WTC11 (cell line): ENCODE data around the gene EP400. TPM values are rescaled to one million over a fixed set of nuclear protein-coding genes. Genes with fewer than 3 reads are reported as not detected.

Experiments
- ATAC-seq: fragments of 200-7000 bp; cut with Tn5 transposase; 2 replicates; pipeline ENCODE4 v1.10.0; 2021; ENCODE audit warnings: mild to moderate bottlenecking, moderate library complexity
- CTCF ChIA-PET: fragments of 300-600 bp; sonication (Branson Sonifier 250); formaldehyde crosslinking; loops from one replicate; lab custom pipeline; 2021; ENCODE audit warnings: antibody characterized with exemption; lab: Charles Lee
- POLR2A ChIA-PET: fragments of 350-600 bp; sonication (Branson Sonifier 250); formaldehyde crosslinking; loops from one replicate; lab custom pipeline; 2021; ENCODE audit warnings: antibody characterized with exemption; lab: Charles Lee
- DNase-seq: peaks from one replicate; pipeline ENCODE4 v3.0.0; 2021; ENCODE audit warnings: low spot score
- H3K27ac Mint-ChIP-seq: 2 replicates; pipeline ENCODE4 v1.8.0; 2021; ENCODE audit warnings: mixed read lengths
- H3K27me3 Mint-ChIP-seq: 2 replicates; pipeline ENCODE4 v1.8.0; 2021; ENCODE audit warnings: low read depth, mild to moderate bottlenecking, moderate library complexity, mixed read lengths
- H3K36me3 Mint-ChIP-seq: 2 replicates; pipeline ENCODE4 v1.8.0; 2021; ENCODE audit warnings: mixed read lengths
- H3K4me1 Mint-ChIP-seq: 2 replicates; pipeline ENCODE4 v1.8.0; 2022; ENCODE audit warnings: mixed read lengths
- H3K4me3 Mint-ChIP-seq: 2 replicates; pipeline ENCODE4 v1.8.0; 2021; ENCODE audit warnings: mild to moderate bottlenecking, moderate library complexity, mixed read lengths
- H3K9me3 Mint-ChIP-seq: 2 replicates; pipeline ENCODE4 v1.8.0; 2021; ENCODE audit warnings: mixed read lengths
- ATF1 ChIP-seq: sonication (generic); formaldehyde crosslinking; IDR thresholded peaks from 2 replicates; pipeline ENCODE4 v1.8.1; 2023; ENCODE audit warnings: mild to moderate bottlenecking, moderate library complexity, missing genetic modification reagents
- GABPB1 ChIP-seq: sonication (generic); formaldehyde crosslinking; IDR thresholded peaks from 2 replicates; pipeline ENCODE4 v1.8.1; 2023; ENCODE audit warnings: mild to moderate bottlenecking, missing genetic modification reagents
- GTF2I ChIP-seq: fragments of 250-450 bp; sonication (Bioruptor Pico); conservative IDR thresholded peaks from 2 replicates; pipeline ENCODE4 v1.4.0; 2021; ENCODE audit warnings: mild to moderate bottlenecking
- MXD4 ChIP-seq: fragments of 250-450 bp; sonication (Bioruptor Pico); IDR thresholded peaks from 2 replicates; pipeline ENCODE4 v1.8.0; 2021; ENCODE audit warnings: mild to moderate bottlenecking, moderate library complexity, borderline replicate concordance
- OVOL2 ChIP-seq: fragments of 250-450 bp; sonication (Bioruptor Pico); IDR thresholded peaks from 2 replicates; pipeline ENCODE4 v1.9.0; 2021; ENCODE audit warnings: mild to moderate bottlenecking, borderline replicate concordance
- PRRX2 ChIP-seq: fragments of 250-450 bp; sonication (Bioruptor Pico); IDR thresholded peaks from 2 replicates; pipeline ENCODE4 v1.8.0; 2021; ENCODE audit warnings: mild to moderate bottlenecking
- TEAD4 ChIP-seq: sonication (generic); formaldehyde crosslinking; IDR thresholded peaks from 2 replicates; pipeline ENCODE4 v1.8.0; 2022; ENCODE audit warnings: mild to moderate bottlenecking, missing genetic modification reagents
- ZNF138 ChIP-seq: sonication (generic); formaldehyde crosslinking; conservative IDR thresholded peaks from 2 replicates; pipeline ENCODE4 v1.8.1; 2022; ENCODE audit warnings: mild to moderate bottlenecking, moderate library complexity, missing genetic modification reagents
- ZNF416 ChIP-seq: fragments of 250-450 bp; sonication (Bioruptor Pico); IDR thresholded peaks from 2 replicates; pipeline ENCODE4 v1.9.0; 2021; ENCODE audit warnings: mild to moderate bottlenecking, inconsistent platforms
- ZNF423 ChIP-seq: fragments of 250-450 bp; sonication (Bioruptor Pico); IDR thresholded peaks from 2 replicates; pipeline ENCODE4 v2.1.2; 2022; ENCODE audit warnings: mild to moderate bottlenecking, moderate library complexity
- total RNA-seq: library from RNA; stranded (reverse); gene quantifications from 3 replicates; pipeline ENCODE4 v1.2.3, GENCODE V29; 2021
- TF ChIP-seq, protein P1 (sequence below): sonication (generic); formaldehyde crosslinking; IDR thresholded peaks from 2 replicates; pipeline ENCODE4 v1.8.1; 2023; ENCODE audit warnings: mild to moderate bottlenecking, missing genetic modification reagents
- TF ChIP-seq, protein P2 (sequence below): sonication (generic); formaldehyde crosslinking; IDR thresholded peaks from 2 replicates; pipeline ENCODE4 v1.8.1; 2022; ENCODE audit warnings: missing genetic modification reagents, borderline replicate concordance
- TF ChIP-seq, protein P3 (sequence below): sonication (generic); formaldehyde crosslinking; IDR thresholded peaks from 2 replicates; pipeline ENCODE4 v1.8.0; 2022; ENCODE audit warnings: mild to moderate bottlenecking, missing genetic modification reagents
- TF ChIP-seq, protein P4 (sequence below): sonication (generic); formaldehyde crosslinking; IDR thresholded peaks from 2 replicates; pipeline ENCODE4 v1.8.1; 2023; ENCODE audit warnings: mild to moderate bottlenecking, missing genetic modification reagents, moderate library complexity
- TF ChIP-seq, protein P5 (sequence below): fragments of 250-450 bp; sonication (Bioruptor Pico); IDR thresholded peaks from 2 replicates; pipeline ENCODE4 v1.9.0; 2021; ENCODE audit warnings: mild to moderate bottlenecking, borderline replicate concordance

EP400 gene
- total RNA-seq, 1 experiment from 2014 or later, result 75.8 TPM

DNA sequence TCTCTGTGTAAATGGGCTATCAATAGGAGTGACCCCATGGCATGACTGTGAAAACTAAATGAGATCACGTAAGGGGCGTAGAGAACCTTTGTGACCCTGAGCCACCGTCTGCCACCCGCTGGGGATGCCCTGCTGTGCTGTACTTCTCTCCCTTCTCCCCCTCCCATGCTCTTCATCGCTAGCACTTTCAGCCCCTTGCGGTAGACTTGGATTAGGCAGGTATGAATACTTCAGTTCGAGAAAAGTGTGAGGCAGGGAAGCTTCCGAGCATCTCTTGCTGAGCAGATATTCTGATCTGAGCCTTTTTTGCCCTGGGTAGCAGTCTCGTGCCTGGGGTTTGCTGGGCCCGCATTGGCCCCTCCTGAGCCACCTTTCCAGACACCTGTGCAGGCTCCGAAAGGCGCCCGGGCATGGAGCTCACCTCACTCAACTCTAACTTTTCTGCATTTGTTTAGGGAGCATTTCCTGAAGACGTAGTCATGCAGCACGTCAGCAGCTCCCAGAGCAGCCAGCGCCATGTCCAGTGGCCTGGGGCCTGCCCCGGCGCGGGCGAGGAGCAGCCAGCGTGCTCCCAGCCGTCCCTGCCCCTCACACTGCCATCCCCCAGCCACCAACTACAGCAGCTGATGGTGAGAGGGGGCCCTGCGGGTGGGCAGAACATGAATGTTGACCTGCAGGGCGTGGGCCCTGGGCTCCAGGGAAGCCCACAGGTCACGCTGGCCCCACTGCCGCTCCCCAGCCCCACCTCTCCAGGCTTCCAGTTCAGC lies 154.0 kb downstream of the EP400 start (continued):
- TF ChIP-seq ZNF423 (peak; percentile 73), ZNF416 (no peak)

DNA sequence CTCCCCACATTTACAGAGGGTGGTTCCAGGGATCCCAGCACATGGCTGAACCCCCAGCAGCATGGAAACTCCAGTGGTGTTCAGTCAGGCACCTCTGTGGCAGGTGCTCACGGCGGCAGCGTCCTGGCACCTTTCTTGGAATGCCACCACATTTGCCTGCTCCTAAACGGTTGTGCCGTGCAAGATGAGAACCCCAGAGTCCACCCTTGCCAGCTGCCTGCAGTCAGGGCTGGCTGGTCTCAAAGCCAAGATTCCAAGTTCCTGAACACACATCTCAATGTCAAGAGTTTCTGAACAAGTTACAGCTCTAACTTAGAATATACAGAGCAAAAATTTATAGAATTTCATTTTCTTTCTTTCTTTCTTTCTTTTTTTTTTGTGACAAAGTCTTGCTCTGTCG lies 155.7 kb downstream of the EP400 start:
- Mint-ChIP-seq H3K9me3 (no peaks in the 10 kb centered on the region), H3K36me3 (peaks cover 18% of the 10 kb centered on the region), H3K27ac (no peak overlapping the region), H3K4me1 (peaks cover 8% of the 10 kb centered on the region), H3K27me3 (no peaks in the 10 kb centered on the region), H3K4me3 (no peak overlapping the region)
- TF ChIP-seq GABPB1 (CRISPR knock-in tag), result no peak
- no peak for TF ChIP-seq ZNF138
- TF ChIP-seq, protein P1, sequence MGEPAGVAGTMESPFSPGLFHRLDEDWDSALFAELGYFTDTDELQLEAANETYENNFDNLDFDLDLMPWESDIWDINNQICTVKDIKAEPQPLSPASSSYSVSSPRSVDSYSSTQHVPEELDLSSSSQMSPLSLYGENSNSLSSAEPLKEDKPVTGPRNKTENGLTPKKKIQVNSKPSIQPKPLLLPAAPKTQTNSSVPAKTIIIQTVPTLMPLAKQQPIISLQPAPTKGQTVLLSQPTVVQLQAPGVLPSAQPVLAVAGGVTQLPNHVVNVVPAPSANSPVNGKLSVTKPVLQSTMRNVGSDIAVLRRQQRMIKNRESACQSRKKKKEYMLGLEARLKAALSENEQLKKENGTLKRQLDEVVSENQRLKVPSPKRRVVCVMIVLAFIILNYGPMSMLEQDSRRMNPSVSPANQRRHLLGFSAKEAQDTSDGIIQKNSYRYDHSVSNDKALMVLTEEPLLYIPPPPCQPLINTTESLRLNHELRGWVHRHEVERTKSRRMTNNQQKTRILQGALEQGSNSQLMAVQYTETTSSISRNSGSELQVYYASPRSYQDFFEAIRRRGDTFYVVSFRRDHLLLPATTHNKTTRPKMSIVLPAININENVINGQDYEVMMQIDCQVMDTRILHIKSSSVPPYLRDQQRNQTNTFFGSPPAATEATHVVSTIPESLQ, result no peak
- TF ChIP-seq OVOL2 (CRISPR knock-in tag), result no peak
- TF ChIP-seq, protein P2, sequence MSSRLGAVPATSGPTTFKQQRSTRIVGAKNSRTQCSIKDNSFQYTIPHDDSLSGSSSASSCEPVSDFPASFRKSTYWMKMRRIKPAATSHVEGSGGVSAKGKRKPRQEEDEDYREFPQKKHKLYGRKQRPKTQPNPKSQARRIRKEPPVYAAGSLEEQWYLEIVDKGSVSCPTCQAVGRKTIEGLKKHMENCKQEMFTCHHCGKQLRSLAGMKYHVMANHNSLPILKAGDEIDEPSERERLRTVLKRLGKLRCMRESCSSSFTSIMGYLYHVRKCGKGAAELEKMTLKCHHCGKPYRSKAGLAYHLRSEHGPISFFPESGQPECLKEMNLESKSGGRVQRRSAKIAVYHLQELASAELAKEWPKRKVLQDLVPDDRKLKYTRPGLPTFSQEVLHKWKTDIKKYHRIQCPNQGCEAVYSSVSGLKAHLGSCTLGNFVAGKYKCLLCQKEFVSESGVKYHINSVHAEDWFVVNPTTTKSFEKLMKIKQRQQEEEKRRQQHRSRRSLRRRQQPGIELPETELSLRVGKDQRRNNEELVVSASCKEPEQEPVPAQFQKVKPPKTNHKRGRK (CRISPR knock-in tag), result no peak
- TF ChIP-seq GTF2I (CRISPR knock-in tag), result no peak
- no peak for TF ChIP-seq ATF1 (CRISPR knock-in tag)
- TF ChIP-seq, protein P3, sequence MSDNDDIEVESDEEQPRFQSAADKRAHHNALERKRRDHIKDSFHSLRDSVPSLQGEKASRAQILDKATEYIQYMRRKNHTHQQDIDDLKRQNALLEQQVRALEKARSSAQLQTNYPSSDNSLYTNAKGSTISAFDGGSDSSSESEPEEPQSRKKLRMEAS (CRISPR knock-in tag), result no peak
- TF ChIP-seq, protein P4, sequence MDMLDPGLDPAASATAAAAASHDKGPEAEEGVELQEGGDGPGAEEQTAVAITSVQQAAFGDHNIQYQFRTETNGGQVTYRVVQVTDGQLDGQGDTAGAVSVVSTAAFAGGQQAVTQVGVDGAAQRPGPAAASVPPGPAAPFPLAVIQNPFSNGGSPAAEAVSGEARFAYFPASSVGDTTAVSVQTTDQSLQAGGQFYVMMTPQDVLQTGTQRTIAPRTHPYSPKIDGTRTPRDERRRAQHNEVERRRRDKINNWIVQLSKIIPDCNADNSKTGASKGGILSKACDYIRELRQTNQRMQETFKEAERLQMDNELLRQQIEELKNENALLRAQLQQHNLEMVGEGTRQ (CRISPR knock-in tag), result no peak
- ATAC-seq, result no peak
- CTCF ChIA-PET, result no interaction called here
- POLR2A ChIA-PET, result no interaction called here
- DNase-seq, result no peak

DNA sequence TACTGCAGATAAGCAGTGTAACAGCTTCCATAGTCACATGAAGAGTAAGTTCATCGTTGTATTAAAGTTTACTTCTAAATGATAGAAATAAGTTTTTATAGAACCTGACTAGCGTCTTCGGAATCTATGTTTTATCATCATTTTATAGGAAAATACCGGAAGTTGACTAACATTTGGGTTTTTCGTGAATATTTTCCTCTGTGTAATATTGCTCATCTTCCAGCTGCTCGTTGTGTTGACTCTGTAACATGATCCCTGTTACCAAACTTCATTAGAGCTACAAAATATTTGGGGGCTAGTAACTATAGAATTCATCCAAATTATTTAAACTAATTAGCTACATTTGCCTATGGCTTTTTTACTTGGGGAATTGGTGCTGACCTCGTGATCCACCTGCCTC lies 157.2 kb downstream of the EP400 start:
- CTCF ChIA-PET, result no interaction called here
- Mint-ChIP-seq H3K4me1 (peaks cover 8% of the 10 kb centered on the region), H3K27ac (no peak overlapping the region), H3K27me3 (no peaks in the 10 kb centered on the region)
- ATAC-seq, result no peak
- DNase-seq, result no peak
- no peak for TF ChIP-seq TEAD4 (CRISPR knock-in tag)
- TF ChIP-seq, all 79 proteins: peak for 0
- Mint-ChIP-seq H3K9me3 (no peaks in the 10 kb centered on the region), H3K4me3 (no peak overlapping the region), H3K36me3 (peaks cover 25% of the 10 kb centered on the region)
- POLR2A ChIA-PET, result no interaction called here

DNA sequence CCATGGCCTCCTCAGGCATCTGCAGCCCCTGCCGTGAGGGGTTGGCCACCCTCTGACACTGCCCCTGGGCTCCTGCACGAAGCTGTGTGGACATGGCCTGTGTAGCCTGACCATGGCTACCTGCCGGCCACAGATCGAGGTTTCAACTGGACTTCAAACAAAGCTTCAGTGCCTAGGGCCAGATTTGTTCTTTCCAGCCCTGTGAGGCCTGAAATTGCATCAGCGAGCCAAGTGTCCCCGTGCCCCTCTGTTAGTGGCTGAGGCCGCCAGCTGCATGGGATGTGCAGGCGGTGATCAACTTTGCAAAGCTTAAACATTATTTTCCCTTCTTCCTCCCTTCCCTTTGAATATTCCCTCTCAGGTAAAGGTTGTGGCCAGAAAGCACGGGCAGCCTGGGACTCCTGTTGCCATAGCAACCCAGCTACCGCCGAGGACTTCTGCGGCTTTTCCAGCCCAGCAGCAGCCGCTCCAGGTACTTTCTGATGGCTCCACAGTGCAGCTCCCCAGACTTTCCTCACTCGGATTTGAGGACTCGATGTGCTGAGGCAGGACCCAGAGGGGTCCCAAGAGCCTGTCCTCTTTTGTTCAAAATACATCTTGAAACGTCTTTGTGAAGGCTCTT lies 158.6 kb downstream of the EP400 start:
- CTCF ChIA-PET, result interaction anchor here (0.5 to 1.1 kb wide), 2 partner anchors 102 to 389 kb away, joined by 4 to 5 read pairs; no protein-coding TSS in a partner anchor
- H3K27ac Mint-ChIP-seq, result no peak overlapping the region
- no peak for TF ChIP-seq PRRX2 (CRISPR knock-in tag)
- TF ChIP-seq, protein P5, sequence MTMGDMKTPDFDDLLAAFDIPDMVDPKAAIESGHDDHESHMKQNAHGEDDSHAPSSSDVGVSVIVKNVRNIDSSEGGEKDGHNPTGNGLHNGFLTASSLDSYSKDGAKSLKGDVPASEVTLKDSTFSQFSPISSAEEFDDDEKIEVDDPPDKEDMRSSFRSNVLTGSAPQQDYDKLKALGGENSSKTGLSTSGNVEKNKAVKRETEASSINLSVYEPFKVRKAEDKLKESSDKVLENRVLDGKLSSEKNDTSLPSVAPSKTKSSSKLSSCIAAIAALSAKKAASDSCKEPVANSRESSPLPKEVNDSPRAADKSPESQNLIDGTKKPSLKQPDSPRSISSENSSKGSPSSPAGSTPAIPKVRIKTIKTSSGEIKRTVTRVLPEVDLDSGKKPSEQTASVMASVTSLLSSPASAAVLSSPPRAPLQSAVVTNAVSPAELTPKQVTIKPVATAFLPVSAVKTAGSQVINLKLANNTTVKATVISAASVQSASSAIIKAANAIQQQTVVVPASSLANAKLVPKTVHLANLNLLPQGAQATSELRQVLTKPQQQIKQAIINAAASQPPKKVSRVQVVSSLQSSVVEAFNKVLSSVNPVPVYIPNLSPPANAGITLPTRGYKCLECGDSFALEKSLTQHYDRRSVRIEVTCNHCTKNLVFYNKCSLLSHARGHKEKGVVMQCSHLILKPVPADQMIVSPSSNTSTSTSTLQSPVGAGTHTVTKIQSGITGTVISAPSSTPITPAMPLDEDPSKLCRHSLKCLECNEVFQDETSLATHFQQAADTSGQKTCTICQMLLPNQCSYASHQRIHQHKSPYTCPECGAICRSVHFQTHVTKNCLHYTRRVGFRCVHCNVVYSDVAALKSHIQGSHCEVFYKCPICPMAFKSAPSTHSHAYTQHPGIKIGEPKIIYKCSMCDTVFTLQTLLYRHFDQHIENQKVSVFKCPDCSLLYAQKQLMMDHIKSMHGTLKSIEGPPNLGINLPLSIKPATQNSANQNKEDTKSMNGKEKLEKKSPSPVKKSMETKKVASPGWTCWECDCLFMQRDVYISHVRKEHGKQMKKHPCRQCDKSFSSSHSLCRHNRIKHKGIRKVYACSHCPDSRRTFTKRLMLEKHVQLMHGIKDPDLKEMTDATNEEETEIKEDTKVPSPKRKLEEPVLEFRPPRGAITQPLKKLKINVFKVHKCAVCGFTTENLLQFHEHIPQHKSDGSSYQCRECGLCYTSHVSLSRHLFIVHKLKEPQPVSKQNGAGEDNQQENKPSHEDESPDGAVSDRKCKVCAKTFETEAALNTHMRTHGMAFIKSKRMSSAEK (CRISPR knock-in tag), result no peak
- no peak for TF ChIP-seq MXD4 (CRISPR knock-in tag)
- TF ChIP-seq, all 79 proteins: peak for 0
- no peaks in the 10 kb centered on the region for H3K27me3 Mint-ChIP-seq
- POLR2A ChIA-PET, result interaction anchor here (1.0 kb wide), 1 partner anchor 17 kb away, joined by 3 read pairs; no protein-coding TSS in a partner anchor
- H3K9me3 Mint-ChIP-seq, result no peaks in the 10 kb centered on the region
- peaks cover 3% of the 10 kb centered on the region for H3K4me1 Mint-ChIP-seq
- DNase-seq (peak; percentile 43), ATAC-seq (peak; percentile 75)
- no peak overlapping the region for H3K4me3 Mint-ChIP-seq
- H3K36me3 Mint-ChIP-seq, result peaks cover 27% of the 10 kb centered on the region
